ENCODE results near the gene ATG16L1. TPM values are rescaled to one million over a fixed set of nuclear protein-coding genes. Genes with fewer than 3 reads are reported as not detected.

The ATG16L1 gene
- total RNA-seq, 2 experiments from 2014 or later, result 60.8 to 67.6 TPM

- H3K27ac Mint-ChIP-seq, result peak overlapping the region; percentile 95
- no peaks in the 10 kb centered on the region for H3K9me3 Mint-ChIP-seq
- peaks cover 58% of the 10 kb centered on the region for H3K36me3 Mint-ChIP-seq
- H3K4me3 Mint-ChIP-seq, result peak overlapping the region; percentile 77
- H3K4me1 Mint-ChIP-seq, result peaks cover 64% of the 10 kb centered on the region
- ATAC-seq (ENCODE audit: low read depth), result no peak
- DNase-seq, result no peak
- POLR2A ChIA-PET, result interaction anchor here (0.7 to 1.7 kb wide), 5 partner anchors 19 to 209 kb away, joined by 3 to 6 read pairs (median 5); partner anchors contain the start of gene ATG16L1
- H3K27me3 Mint-ChIP-seq, result no peaks in the 10 kb centered on the region
These were observed 18.9 kb downstream of the ATG16L1 start for GRCh38 chr2:233270366-233270765.

DNA sequence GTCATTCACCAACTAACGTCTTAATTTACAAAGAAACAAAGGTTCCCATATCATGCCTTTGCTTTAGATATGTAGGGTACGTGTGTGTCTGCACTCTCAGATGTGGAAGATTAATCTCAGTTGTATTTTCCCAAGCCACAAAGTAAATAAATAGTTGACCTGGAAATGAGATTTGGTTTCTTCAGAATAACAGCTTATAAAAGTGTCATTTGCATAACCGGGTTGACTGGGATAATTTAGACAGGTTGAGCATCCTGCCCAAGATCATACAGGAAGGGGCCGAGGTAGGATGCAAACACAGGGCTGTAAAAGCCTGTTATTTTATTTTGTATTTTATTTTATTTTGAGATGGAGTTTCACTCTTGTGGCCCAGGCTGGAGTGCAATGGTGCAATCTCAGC, 19.5 kb downstream of the ATG16L1 start:
- H3K27ac Mint-ChIP-seq, result peak overlapping the region; percentile 95
- ATAC-seq (ENCODE audit: low read depth) (no peak), DNase-seq (no peak)
- H3K36me3 Mint-ChIP-seq, result peaks cover 57% of the 10 kb centered on the region
- no peaks in the 10 kb centered on the region for H3K27me3 Mint-ChIP-seq
- POLR2A ChIA-PET, result interaction anchor here (1.0 to 1.7 kb wide), 4 partner anchors 20 to 210 kb away, joined by 3 to 6 read pairs (median 5); partner anchors contain the start of gene ATG16L1
- peaks cover 61% of the 10 kb centered on the region for H3K4me1 Mint-ChIP-seq
- peak overlapping the region; percentile 77 for H3K4me3 Mint-ChIP-seq
- H3K9me3 Mint-ChIP-seq, result no peaks in the 10 kb centered on the region

GRCh38 chr2:233271693-233272092, 20.2 kb downstream of the ATG16L1 start:
- Mint-ChIP-seq H3K9me3 (no peaks in the 10 kb centered on the region), H3K36me3 (peaks cover 55% of the 10 kb centered on the region), H3K4me3 (no peak overlapping the region), H3K27ac (peak overlapping the region; percentile 68), H3K4me1 (peaks cover 53% of the 10 kb centered on the region), H3K27me3 (no peaks in the 10 kb centered on the region)
- no peak for ATAC-seq (ENCODE audit: low read depth)
- DNase-seq, result no peak
- POLR2A ChIA-PET, result no interaction called here

- Mint-ChIP-seq H3K9me3 (no peaks in the 10 kb centered on the region), H3K4me1 (peaks cover 41% of the 10 kb centered on the region), H3K27ac (peak overlapping the region; percentile 37), H3K36me3 (peaks cover 62% of the 10 kb centered on the region), H3K4me3 (no peak overlapping the region), H3K27me3 (no peaks in the 10 kb centered on the region)
- POLR2A ChIA-PET, result no interaction called here
- no peak for DNase-seq
- ATAC-seq (ENCODE audit: low read depth), result no peak
These were observed 21.6 kb downstream of the ATG16L1 start for GRCh38 chr2:233273120-233273519.

GRCh38 chr2:233275223-233275622, 23.8 kb downstream of the ATG16L1 start:
- no peaks in the 10 kb centered on the region for H3K27me3 Mint-ChIP-seq
- ATAC-seq (ENCODE audit: low read depth) (no peak), DNase-seq (no peak)
- POLR2A ChIA-PET, result interaction anchor here (1.0 kb wide), 1 partner anchor 55 kb away, joined by 3 read pairs; no protein-coding TSS in a partner anchor
- H3K9me3 Mint-ChIP-seq, result no peaks in the 10 kb centered on the region
- H3K36me3 Mint-ChIP-seq, result peaks cover 58% of the 10 kb centered on the region
- H3K27ac Mint-ChIP-seq, result no peak overlapping the region
- no peak overlapping the region for H3K4me3 Mint-ChIP-seq
- peaks cover 22% of the 10 kb centered on the region for H3K4me1 Mint-ChIP-seq

- no peak for ATAC-seq (ENCODE audit: low read depth)
- Mint-ChIP-seq H3K27me3 (no peaks in the 10 kb centered on the region), H3K36me3 (peaks cover 55% of the 10 kb centered on the region), H3K27ac (no peak overlapping the region), H3K9me3 (no peaks in the 10 kb centered on the region), H3K4me1 (peaks cover 16% of the 10 kb centered on the region), H3K4me3 (no peak overlapping the region)
- no peak for DNase-seq
- POLR2A ChIA-PET, result no interaction called here
These were observed 27.4 kb downstream of the ATG16L1 start for GRCh38 chr2:233278921-233279320.

DNA sequence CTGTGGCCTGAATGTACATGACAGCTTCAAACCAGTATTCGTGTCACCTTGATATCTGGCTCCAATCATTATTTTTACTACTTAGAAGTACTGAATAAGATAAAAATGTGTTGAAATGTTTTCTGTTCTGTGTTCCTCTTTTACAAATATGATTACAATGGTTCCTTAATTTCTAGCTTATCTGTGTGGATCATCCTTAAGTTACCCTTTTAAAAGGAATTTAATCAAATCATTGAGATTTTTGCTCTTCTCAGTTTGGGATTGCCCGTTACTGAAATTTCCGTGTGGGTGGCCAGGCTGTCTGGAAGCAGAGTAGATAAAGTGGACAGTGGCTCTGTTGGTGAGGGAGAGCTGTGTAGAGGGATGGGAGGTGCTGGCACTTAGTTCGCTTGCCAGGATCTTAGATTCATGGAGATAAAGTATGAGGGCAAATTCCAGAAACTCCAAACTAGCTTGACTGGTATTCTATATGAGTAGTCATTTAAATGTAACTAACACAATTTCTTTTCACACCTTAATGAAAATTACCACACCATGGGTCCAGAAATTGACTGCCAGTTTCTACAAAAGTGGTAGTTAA, 28.7 kb downstream of the ATG16L1 start:
- Mint-ChIP-seq H3K36me3 (peaks cover 50% of the 10 kb centered on the region), H3K4me1 (peaks cover 21% of the 10 kb centered on the region), H3K27ac (peak overlapping the region; percentile 49), H3K4me3 (no peak overlapping the region), H3K27me3 (no peaks in the 10 kb centered on the region), H3K9me3 (no peaks in the 10 kb centered on the region)
- DNase-seq (no peak), ATAC-seq (ENCODE audit: low read depth) (no peak)
- POLR2A ChIA-PET, result no interaction called here

DNA sequence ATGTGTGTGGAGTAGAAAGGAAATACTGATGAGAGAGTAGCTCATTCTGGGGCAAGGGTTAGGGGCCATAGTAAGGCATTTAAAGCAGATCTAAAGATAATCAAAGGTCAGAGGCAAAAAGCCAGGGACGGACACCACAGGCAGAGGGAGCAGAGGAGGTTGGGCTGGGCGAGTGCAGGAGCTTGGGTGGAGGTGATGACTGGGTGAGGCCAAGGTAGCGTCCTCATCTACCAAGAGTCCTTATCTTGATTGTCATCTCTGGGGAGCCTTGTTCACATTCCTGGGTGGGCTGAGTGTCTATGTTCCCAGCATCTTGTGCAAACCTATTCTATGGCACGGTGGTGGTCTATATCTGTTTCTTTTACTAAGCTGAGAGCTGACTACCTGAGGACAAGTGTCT, 30.1 kb downstream of the ATG16L1 start:
- Mint-ChIP-seq H3K36me3 (peaks cover 51% of the 10 kb centered on the region), H3K4me3 (no peak overlapping the region), H3K9me3 (no peaks in the 10 kb centered on the region), H3K27me3 (no peaks in the 10 kb centered on the region), H3K27ac (peak overlapping the region; percentile 59), H3K4me1 (peaks cover 23% of the 10 kb centered on the region)
- no peak for ATAC-seq (ENCODE audit: low read depth)
- no peak for DNase-seq
- POLR2A ChIA-PET, result no interaction called here

DNA sequence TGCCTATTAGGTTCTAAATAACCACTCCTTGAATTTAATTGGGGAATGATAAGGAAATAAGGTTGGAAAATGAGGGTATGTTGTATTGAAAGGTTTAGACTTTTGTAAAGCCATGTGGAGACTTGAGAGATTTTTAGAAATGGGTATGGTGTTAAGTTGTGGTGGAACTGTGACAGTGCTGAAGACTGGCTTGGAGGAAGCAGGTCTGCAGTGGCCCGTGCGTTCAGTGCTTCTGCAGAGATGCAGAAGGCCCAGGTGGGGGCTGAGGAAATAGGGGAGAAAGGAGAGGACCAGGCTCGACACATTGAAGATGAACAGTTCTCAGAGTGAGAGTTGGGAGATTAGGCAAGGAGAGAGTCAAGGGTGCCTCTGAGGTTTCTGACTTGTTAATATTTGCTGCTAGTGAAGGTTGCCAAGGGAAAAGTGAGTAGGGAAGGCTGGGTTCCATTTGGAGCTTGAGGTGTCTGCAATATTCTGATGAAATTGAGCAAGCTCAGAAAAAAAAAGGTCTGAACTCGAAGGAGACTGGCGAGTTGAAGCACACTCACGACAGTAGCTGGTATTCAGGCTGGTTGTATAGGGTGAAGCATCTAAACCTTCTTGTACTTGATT, 30.6 kb downstream of the ATG16L1 start:
- H3K27me3 Mint-ChIP-seq, result no peaks in the 10 kb centered on the region
- no peaks in the 10 kb centered on the region for H3K9me3 Mint-ChIP-seq
- peaks cover 23% of the 10 kb centered on the region for H3K4me1 Mint-ChIP-seq
- DNase-seq (no peak), ATAC-seq (ENCODE audit: low read depth) (no peak)
- peaks cover 54% of the 10 kb centered on the region for H3K36me3 Mint-ChIP-seq
- H3K4me3 Mint-ChIP-seq, result no peak overlapping the region
- POLR2A ChIA-PET, result no interaction called here
- H3K27ac Mint-ChIP-seq, result peak overlapping the region; percentile 59

GRCh38 chr2:233285921-233286320, 34.4 kb downstream of the ATG16L1 start:
- ATAC-seq (ENCODE audit: low read depth) (no peak), DNase-seq (no peak)
- peaks cover 20% of the 10 kb centered on the region for H3K4me1 Mint-ChIP-seq
- no peaks in the 10 kb centered on the region for H3K9me3 Mint-ChIP-seq
- H3K36me3 Mint-ChIP-seq, result peaks cover 53% of the 10 kb centered on the region
- no peaks in the 10 kb centered on the region for H3K27me3 Mint-ChIP-seq
- POLR2A ChIA-PET, result no interaction called here
- H3K27ac Mint-ChIP-seq, result no peak overlapping the region
- H3K4me3 Mint-ChIP-seq, result no peak overlapping the region

DNA sequence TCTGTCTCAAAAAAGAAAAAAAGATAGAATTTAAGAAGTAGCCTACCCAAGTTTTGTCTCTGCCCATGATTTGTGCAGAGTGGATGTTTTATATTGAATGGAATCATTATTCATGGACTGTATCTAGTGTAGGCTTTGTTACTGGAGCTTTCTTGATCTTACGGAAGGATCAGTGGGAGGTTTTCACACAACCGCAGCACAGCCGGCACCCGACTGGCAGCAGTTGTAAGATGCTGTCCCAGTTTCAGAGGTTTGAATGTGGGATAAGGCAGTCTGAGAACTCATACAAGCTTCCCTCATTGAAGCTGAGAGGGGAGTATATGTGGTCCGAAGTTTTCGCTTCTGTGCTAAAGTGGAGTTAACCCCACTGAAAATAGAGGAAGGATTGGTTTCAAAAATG, 36.4 kb downstream of the ATG16L1 start:
- DNase-seq (no peak), ATAC-seq (ENCODE audit: low read depth) (no peak)
- no peaks in the 10 kb centered on the region for H3K27me3 Mint-ChIP-seq
- POLR2A ChIA-PET, result no interaction called here
- no peak overlapping the region for H3K27ac Mint-ChIP-seq
- no peak overlapping the region for H3K4me3 Mint-ChIP-seq
- peaks cover 47% of the 10 kb centered on the region for H3K36me3 Mint-ChIP-seq
- H3K9me3 Mint-ChIP-seq, result no peaks in the 10 kb centered on the region
- peaks cover 9% of the 10 kb centered on the region for H3K4me1 Mint-ChIP-seq

- ATAC-seq (ENCODE audit: low read depth) (no peak), DNase-seq (no peak)
- peaks cover 49% of the 10 kb centered on the region for H3K36me3 Mint-ChIP-seq
- H3K4me3 Mint-ChIP-seq, result no peak overlapping the region
- POLR2A ChIA-PET, result no interaction called here
- peak overlapping the region; percentile 3 for H3K27ac Mint-ChIP-seq
- no peaks in the 10 kb centered on the region for H3K9me3 Mint-ChIP-seq
- peaks cover 6% of the 10 kb centered on the region for H3K4me1 Mint-ChIP-seq
- no peaks in the 10 kb centered on the region for H3K27me3 Mint-ChIP-seq
These were observed 37.2 kb downstream of the ATG16L1 start for GRCh38 chr2:233288663-233289062.

GRCh38 chr2:233289648-233290047, 38.2 kb downstream of the ATG16L1 start:
- Mint-ChIP-seq H3K27me3 (no peaks in the 10 kb centered on the region), H3K36me3 (peaks cover 54% of the 10 kb centered on the region), H3K27ac (peak overlapping the region; percentile 42), H3K4me1 (peaks cover 6% of the 10 kb centered on the region), H3K9me3 (no peaks in the 10 kb centered on the region), H3K4me3 (no peak overlapping the region)
- no peak for ATAC-seq (ENCODE audit: low read depth)
- no peak for DNase-seq
- POLR2A ChIA-PET, result no interaction called here

DNA sequence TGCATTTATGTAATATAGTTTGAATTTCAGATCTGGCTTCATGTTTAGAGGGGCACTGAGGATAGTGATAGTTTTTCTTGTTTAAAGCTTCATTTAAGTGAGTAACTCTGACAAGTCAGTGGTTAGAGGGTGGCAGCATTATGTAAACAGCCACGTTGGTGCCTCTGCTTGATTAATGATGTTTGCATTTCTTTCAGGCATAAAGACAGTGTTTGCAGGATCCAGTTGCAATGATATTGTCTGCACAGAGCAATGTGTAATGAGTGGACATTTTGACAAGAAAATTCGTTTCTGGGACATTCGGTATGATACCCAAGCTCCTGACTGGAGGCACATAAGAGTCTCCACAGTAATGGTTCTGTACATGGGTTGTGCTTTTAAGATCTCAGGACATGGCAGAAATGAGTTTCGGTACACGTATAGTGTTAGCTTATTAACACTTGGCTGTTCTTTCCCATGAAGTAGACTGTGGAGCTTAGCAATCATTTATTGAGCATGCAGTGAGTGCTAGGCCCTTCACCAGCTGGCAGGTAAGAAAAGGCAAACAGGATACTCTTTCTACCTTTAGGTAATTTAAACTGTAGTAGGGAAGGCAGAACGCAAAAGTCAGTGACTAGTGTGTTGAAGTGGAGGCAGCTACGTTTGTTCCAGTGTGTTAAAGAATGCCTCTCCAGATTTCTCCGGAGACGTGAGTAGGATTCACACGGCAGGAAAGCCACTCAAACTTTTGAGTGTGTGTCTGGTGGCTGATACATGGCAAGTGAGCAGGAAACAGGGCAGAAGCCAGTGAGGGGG, 38.8 kb downstream of the ATG16L1 start:
- ATAC-seq (ENCODE audit: low read depth), result no peak
- Mint-ChIP-seq H3K27me3 (no peaks in the 10 kb centered on the region), H3K9me3 (no peaks in the 10 kb centered on the region), H3K4me1 (peaks cover 2% of the 10 kb centered on the region), H3K4me3 (no peak overlapping the region), H3K36me3 (peaks cover 54% of the 10 kb centered on the region), H3K27ac (no peak overlapping the region)
- POLR2A ChIA-PET, result no interaction called here
- DNase-seq, result no peak
